HepG2 (cell line): ENCODE results near the gene COL9A1. TPM values are rescaled to one million over a fixed set of nuclear protein-coding genes. Genes with fewer than 3 reads are reported as not detected.

Experiments
- ATAC-seq: fragments of 200-7000 bp; cut with Tn5 transposase; 3 replicates; pipeline ENCODE4 v1.9.1; 2020; ENCODE audit warnings: mild to moderate bottlenecking, moderate library complexity
- BruUV-seq: library from RNA; stranded (reverse); fragments of 400-500 nt; replicated peaks from 2 replicates; lab custom pipeline; 2021; lab: Mats Ljungman, UMichigan
- CTCF ChIA-PET: fragments of 300-600 bp; formaldehyde crosslinking; extraction: SDS; loops from one replicate; lab custom pipeline; 2021; ENCODE audit warnings: low total read pairs, inconsistent platforms, low intra/inter-chr PET ratio; lab: Yijun Ruan, JAX
- POLR2A ChIA-PET: fragments of 350-600 bp; sonication (Branson Sonifier 250); formaldehyde crosslinking; loops from one replicate; lab custom pipeline; 2020; ENCODE audit warnings: antibody characterized with exemption, inconsistent platforms; lab: Yijun Ruan, JAX
- DNase-seq: peaks from one replicate; pipeline ENCODE4 v3.0.0-alpha.2; 2015; ENCODE audit warnings: low spot score
- FAIRE-seq: peaks from 3 replicates; lab custom pipeline; 2011; peaks lifted over from hg19 to GRCh38; lab: Jason Lieb, UNC
- H2AFZ ChIP-seq: one replicate; pipeline ENCODE4 v1.6.1; 2011; ENCODE audit warnings: low read length, inconsistent platforms
- H3K27ac ChIP-seq: fragments of 300-600 bp; 3 replicates; pipeline ENCODE4 v1.8.0; 2011; ENCODE audit warnings: mixed run types, mild to moderate bottlenecking, mixed read lengths, low read length, inconsistent platforms; ENCODE audit not compliant: insufficient read depth; ENCODE audit errors: extremely low read length
- H3K27me3 ChIP-seq, 2 experiments: fragments of 200-600 bp in 1 of 2; 2 replicates in 1 of 2; 3 replicates in 1 of 2; pipeline versions ENCODE4 v1.6.0 to v1.8.0; 2011; ENCODE audit warnings: low read length in 2 of 2, mild to moderate bottlenecking in 2 of 2, moderate library complexity in 2 of 2, inconsistent platforms in 1 of 2; ENCODE audit not compliant: insufficient read depth in 2 of 2, control insufficient read depth in 1 of 2
- H3K36me3 ChIP-seq, 2 experiments: fragments of 200-600 bp in 1 of 2; replicated peaks in 1 of 2; 2 replicates in 1 of 2; 3 replicates in 1 of 2; pipeline versions ENCODE4 v1.5.1 to v1.8.0; 2011; ENCODE audit warnings: low read length in 2 of 2, inconsistent platforms in 1 of 2; ENCODE audit not compliant: insufficient read depth in 2 of 2, control insufficient read depth in 1 of 2
- H3K4me1 ChIP-seq: 2 replicates; pipeline ENCODE4 v1.5.1; 2012; ENCODE audit warnings: low read length, inconsistent platforms; ENCODE audit not compliant: insufficient read depth
- H3K4me2 ChIP-seq: 2 replicates; pipeline ENCODE4 v1.6.0; 2011; ENCODE audit warnings: low read depth, low read length, inconsistent platforms
- H3K4me3 ChIP-seq, 3 experiments: fragments of 200-600 bp in 1 of 3; sonication (generic), shearing (Covaris generic) in 1 of 3; replicated peaks in 1 of 3; 2 replicates each; pipeline ENCODE4 v1.5.1; 2011 to 2016; ENCODE audit warnings: low read length in 3 of 3, inconsistent platforms in 2 of 3, low read depth in 2 of 3, mild to moderate bottlenecking in 2 of 3, control low read depth in 1 of 3, mixed read lengths in 1 of 3; ENCODE audit not compliant: insufficient read depth in 1 of 3
- H3K79me2 ChIP-seq: one replicate; pipeline ENCODE4 v1.6.1; 2011; ENCODE audit warnings: low read length, inconsistent platforms; ENCODE audit not compliant: insufficient read depth
- H3K9ac ChIP-seq: 2 replicates; pipeline ENCODE4 v1.6.0; 2011; ENCODE audit warnings: mild to moderate bottlenecking, low read depth, low read length, inconsistent platforms; ENCODE audit not compliant: insufficient read depth
- H3K9me3 ChIP-seq: 2 replicates; pipeline ENCODE4 v1.5.1; 2012; ENCODE audit warnings: mild to moderate bottlenecking, low read length
- H4K20me1 ChIP-seq: 2 replicates; pipeline ENCODE4 v1.6.0; 2011; ENCODE audit warnings: inconsistent platforms, mild to moderate bottlenecking, low read length, moderate library complexity; ENCODE audit not compliant: insufficient read depth
- DNMT1 ChIP-seq: sonication (generic); formaldehyde crosslinking; IDR thresholded peaks from 2 replicates; pipeline ENCODE4 v1.5.1; 2020; ENCODE audit warnings: mild to moderate bottlenecking, missing genetic modification reagents
- FOXA3 ChIP-seq: IDR thresholded peaks from 2 replicates; pipeline ENCODE4 v1.6.1; 2016; ENCODE audit warnings: missing genetic modification reagents, missing compliant biosample characterization
- MED8 ChIP-seq: sonication (generic); formaldehyde crosslinking; IDR thresholded peaks from 2 replicates; pipeline ENCODE4 v1.8.1; 2023; ENCODE audit warnings: mild to moderate bottlenecking, missing genetic modification reagents; ENCODE audit not compliant: insufficient replicate concordance
- WIZ ChIP-seq: sonication (generic); formaldehyde crosslinking; IDR thresholded peaks from 2 replicates; pipeline ENCODE4 v1.5.1; 2020; ENCODE audit warnings: mild to moderate bottlenecking, missing genetic modification reagents
- ZBTB49 ChIP-seq: sonication (generic); formaldehyde crosslinking; IDR thresholded peaks from 2 replicates; pipeline ENCODE4 v1.4.0; 2020; ENCODE audit warnings: missing genetic modification reagents, borderline replicate concordance
- ZNF225 ChIP-seq: sonication (generic); formaldehyde crosslinking; IDR thresholded peaks from 2 replicates; pipeline ENCODE4 v1.4.0; 2020; ENCODE audit warnings: mild to moderate bottlenecking, missing genetic modification reagents
- ZNF230 ChIP-seq: sonication (generic); formaldehyde crosslinking; IDR thresholded peaks from 2 replicates; pipeline ENCODE4 v1.4.0; 2020; ENCODE audit warnings: mild to moderate bottlenecking, missing genetic modification reagents
- ZNF562 ChIP-seq: sonication (generic); formaldehyde crosslinking; IDR thresholded peaks from 2 replicates; pipeline ENCODE4 v1.8.0; 2022; ENCODE audit warnings: missing genetic modification reagents, borderline replicate concordance
- WGBS: methylation state at CpG from one replicate; pipeline ENCODE4 v1.1.6; 2017; ENCODE audit warnings: low lambda C conversion rate; 5-methylcytosine and 5-hydroxymethylcytosine counted together
- in situ Hi-C: cut with HindIII; loops from 2 replicates; pipeline ENCODE4 v1.10.0; 2017; ENCODE audit warnings: low pct_unique_long_range_greater_than_20kb; ENCODE audit not compliant: extremely low pct_ligation_motif_present
- intact Hi-C: fragments of 100-400 bp; cut with micrococcal nuclease; formaldehyde crosslinking; loops from one replicate; pipeline ENCODE4 v1.10.0; 2022; ENCODE audit not compliant: unreplicated experiment
- polyA plus RNA-seq, 8 experiments: library from polyadenylated mRNA; depleted of rRNA in 3 of 8; stranded (reverse) in 7 of 8; unstranded in 1 of 8; fragments of >200 nt; fragmentation: Illumina TruSeq in 4 of 8; extraction: Trizol in 4 of 8; gene quantifications; 2 replicates each; pipeline versions ENCODE4 v1.2.1 to v1.2.3, GENCODE V29; 2011 to 2016; ENCODE audit warnings: low read depth in 4 of 8, missing spikeins in 1 of 8, mixed read lengths in 1 of 8; ENCODE audit not compliant: insufficient read depth in 1 of 8
- total RNA-seq, 5 experiments: library from RNA; depleted of rRNA; stranded (reverse); fragments of >200 nt; fragmentation: Illumina TruSeq; extraction: Trizol; gene quantifications; 2 replicates each; pipeline ENCODE4 v1.2.3, GENCODE V29; 2016; ENCODE audit warnings: low read depth in 1 of 5
- TF ChIP-seq, protein P1 (sequence below): sonication (generic); formaldehyde crosslinking; IDR thresholded peaks from 2 replicates; pipeline ENCODE4 v1.5.1; 2020; ENCODE audit warnings: missing genetic modification reagents, mild to moderate bottlenecking, borderline replicate concordance
- TF ChIP-seq, protein P2 (sequence below): sonication (generic); formaldehyde crosslinking; IDR thresholded peaks from 2 replicates; pipeline ENCODE4 v1.4.0; 2020; ENCODE audit warnings: missing genetic modification reagents, borderline replicate concordance
- TF ChIP-seq, protein P3 (sequence below), 2 experiments: fragments of 450-650 bp in 1 of 2; sonication (generic) in 1 of 2; formaldehyde crosslinking; IDR thresholded peaks; 2 replicates each; pipeline versions ENCODE4 v1.5.0 to v1.8.0; 2020 to 2022; ENCODE audit warnings: mild to moderate bottlenecking in 1 of 2, missing genetic modification reagents in 1 of 2
- TF ChIP-seq, protein P4 (sequence below): sonication (generic); formaldehyde crosslinking; IDR thresholded peaks from 2 replicates; pipeline ENCODE4 v1.5.1; 2020; ENCODE audit warnings: missing genetic modification reagents, mild to moderate bottlenecking, borderline replicate concordance

COL9A1 gene
- total and polyA plus RNA-seq, 2 of the 13 experiments (the other 11 are each of a cell fraction or from before 2014, with no cell fraction given), result 0.08 TPM; not detected in 1

DNA sequence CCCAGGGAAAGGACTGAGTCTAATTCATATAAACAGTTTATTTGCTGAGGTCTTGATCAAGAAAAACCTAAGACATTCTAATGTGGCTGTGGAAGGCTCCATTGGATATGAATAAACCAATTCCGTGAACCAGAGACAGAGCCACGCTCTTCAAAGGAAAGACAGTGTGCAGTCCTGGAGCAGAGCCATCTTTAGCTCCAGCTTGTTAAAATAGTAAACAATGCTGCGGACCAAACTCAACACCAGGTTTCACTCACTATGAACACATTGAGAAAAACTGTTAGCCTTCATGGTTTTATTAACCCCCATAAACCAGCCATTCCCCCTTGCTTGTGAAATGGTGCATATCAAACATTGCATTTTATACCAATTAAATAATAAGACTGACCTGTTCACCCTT is 61.9 kb downstream of the COL9A1 start (continued):
- no peak for TF ChIP-seq WIZ (CRISPR knock-in tag)

- DNase-seq (no peak), FAIRE-seq (no peak), ATAC-seq (no peak)
- Histone ChIP-seq H3K4me3 (no peak overlapping the region), H3K4me2 (no peak overlapping the region), H3K4me1 (no peaks in the 10 kb centered on the region), H3K9me3 (no peaks in the 10 kb centered on the region), H3K9ac (no peak overlapping the region), H4K20me1 (no peaks in the 10 kb centered on the region), H3K79me2 (no peaks in the 10 kb centered on the region), H3K27me3 (no peaks in the 10 kb centered on the region; a peak in 1 of 5 replicates), H2AFZ (no peak overlapping the region), H3K27ac (no peak overlapping the region), H3K36me3 (no peaks in the 10 kb centered on the region)
- in situ Hi-C loops, result no loop called here
- intact Hi-C loops, result no loop called here
- ChIA-PET CTCF (no interaction called here), POLR2A (no interaction called here)
- WGBS, result 12% methylated on average over 3 of the region's 3 CpGs
- no TSS peak for BruUV-seq
- TF ChIP-seq ZBTB49, result no peak
- no peak for TF ChIP-seq FOXA3
- TF ChIP-seq, protein P1, sequence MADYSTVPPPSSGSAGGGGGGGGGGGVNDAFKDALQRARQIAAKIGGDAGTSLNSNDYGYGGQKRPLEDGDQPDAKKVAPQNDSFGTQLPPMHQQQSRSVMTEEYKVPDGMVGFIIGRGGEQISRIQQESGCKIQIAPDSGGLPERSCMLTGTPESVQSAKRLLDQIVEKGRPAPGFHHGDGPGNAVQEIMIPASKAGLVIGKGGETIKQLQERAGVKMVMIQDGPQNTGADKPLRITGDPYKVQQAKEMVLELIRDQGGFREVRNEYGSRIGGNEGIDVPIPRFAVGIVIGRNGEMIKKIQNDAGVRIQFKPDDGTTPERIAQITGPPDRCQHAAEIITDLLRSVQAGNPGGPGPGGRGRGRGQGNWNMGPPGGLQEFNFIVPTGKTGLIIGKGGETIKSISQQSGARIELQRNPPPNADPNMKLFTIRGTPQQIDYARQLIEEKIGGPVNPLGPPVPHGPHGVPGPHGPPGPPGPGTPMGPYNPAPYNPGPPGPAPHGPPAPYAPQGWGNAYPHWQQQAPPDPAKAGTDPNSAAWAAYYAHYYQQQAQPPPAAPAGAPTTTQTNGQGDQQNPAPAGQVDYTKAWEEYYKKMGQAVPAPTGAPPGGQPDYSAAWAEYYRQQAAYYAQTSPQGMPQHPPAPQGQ (CRISPR knock-in tag), result no peak
- no peak for TF ChIP-seq ZNF230 (CRISPR knock-in tag)
- TF ChIP-seq MED8 (CRISPR knock-in tag), result no peak
- no peak for TF ChIP-seq DNMT1 (CRISPR knock-in tag)
- TF ChIP-seq, protein P2, sequence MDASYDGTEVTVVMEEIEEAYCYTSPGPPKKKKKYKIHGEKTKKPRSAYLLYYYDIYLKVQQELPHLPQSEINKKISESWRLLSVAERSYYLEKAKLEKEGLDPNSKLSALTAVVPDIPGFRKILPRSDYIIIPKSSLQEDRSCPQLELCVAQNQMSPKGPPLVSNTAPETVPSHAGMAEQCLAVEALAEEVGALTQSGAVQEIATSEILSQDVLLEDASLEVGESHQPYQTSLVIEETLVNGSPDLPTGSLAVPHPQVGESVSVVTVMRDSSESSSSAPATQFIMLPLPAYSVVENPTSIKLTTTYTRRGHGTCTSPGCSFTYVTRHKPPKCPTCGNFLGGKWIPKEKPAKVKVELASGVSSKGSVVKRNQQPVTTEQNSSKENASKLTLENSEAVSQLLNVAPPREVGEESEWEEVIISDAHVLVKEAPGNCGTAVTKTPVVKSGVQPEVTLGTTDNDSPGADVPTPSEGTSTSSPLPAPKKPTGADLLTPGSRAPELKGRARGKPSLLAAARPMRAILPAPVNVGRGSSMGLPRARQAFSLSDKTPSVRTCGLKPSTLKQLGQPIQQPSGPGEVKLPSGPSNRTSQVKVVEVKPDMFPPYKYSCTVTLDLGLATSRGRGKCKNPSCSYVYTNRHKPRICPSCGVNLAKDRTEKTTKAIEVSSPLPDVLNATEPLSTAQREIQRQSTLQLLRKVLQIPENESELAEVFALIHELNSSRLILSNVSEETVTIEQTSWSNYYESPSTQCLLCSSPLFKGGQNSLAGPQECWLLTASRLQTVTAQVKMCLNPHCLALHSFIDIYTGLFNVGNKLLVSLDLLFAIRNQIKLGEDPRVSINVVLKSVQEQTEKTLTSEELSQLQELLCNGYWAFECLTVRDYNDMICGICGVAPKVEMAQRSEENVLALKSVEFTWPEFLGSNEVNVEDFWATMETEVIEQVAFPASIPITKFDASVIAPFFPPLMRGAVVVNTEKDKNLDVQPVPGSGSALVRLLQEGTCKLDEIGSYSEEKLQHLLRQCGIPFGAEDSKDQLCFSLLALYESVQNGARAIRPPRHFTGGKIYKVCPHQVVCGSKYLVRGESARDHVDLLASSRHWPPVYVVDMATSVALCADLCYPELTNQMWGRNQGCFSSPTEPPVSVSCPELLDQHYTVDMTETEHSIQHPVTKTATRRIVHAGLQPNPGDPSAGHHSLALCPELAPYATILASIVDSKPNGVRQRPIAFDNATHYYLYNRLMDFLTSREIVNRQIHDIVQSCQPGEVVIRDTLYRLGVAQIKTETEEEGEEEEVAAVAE, result no peak
- TF ChIP-seq, protein P3, sequence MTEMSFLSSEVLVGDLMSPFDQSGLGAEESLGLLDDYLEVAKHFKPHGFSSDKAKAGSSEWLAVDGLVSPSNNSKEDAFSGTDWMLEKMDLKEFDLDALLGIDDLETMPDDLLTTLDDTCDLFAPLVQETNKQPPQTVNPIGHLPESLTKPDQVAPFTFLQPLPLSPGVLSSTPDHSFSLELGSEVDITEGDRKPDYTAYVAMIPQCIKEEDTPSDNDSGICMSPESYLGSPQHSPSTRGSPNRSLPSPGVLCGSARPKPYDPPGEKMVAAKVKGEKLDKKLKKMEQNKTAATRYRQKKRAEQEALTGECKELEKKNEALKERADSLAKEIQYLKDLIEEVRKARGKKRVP (CRISPR knock-in tag; IDR thresholded peaks at IDR 0.05), result no peak
- TF ChIP-seq ZNF562 (CRISPR knock-in tag), result no peak
- TF ChIP-seq, protein P4, sequence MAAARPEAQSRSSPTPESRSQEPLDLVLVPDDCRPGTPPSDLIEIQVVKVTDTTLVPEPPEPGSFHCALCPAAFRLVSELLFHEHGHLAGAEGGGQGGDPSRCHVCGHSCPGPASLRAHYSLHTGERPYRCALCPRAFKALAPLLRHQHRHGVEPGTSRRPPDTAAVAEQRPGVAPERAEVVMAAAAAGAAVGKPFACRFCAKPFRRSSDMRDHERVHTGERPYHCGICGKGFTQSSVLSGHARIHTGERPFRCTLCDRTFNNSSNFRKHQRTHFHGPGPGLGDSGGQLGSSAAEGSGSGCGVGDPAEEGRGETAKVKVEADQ, result no peak
- no peak for TF ChIP-seq ZNF225 (CRISPR knock-in tag)
Observed at GRCh38 chr6:70236343-70236742, 66.5 kb downstream of the COL9A1 start.
